Kidney (tissue), 14 donors: ENCODE measurements around the gene RTEL1. TPM values are rescaled to one million over a fixed set of nuclear protein-coding genes. Genes with fewer than 3 reads are reported as not detected.
A peak's percentile ranks its signal among the peaks of the same experiment; 100 is the strongest.

Experiments used
- DNase-seq, 5 donors: peaks; one replicate each; pipeline ENCODE4 v3.0.0-alpha.2; 2013 to 2020
- FAIRE-seq: peaks from 2 replicates; lab custom pipeline; 2012; peaks lifted over from hg19 to GRCh38; lab: Jason Lieb, UNC
- H3K27ac ChIP-seq, 2 donors: one replicate each; pipeline ENCODE4 v1.7.0; 2013; ENCODE audit warnings: low read depth in 2 of 2, low read length in 2 of 2, inconsistent platforms in 1 of 2
- H3K27me3 ChIP-seq: one replicate; pipeline ENCODE4 v1.7.1; 2013; ENCODE audit warnings: low read length, inconsistent platforms; ENCODE audit not compliant: control insufficient read depth, insufficient read depth
- H3K36me3 ChIP-seq, 3 donors: one replicate each; pipeline versions ENCODE4 v1.7.0 to v1.7.1; 2013; ENCODE audit warnings: low read length in 3 of 3, control low read depth in 1 of 3, inconsistent platforms in 1 of 3; ENCODE audit not compliant: insufficient read depth in 3 of 3, control insufficient read depth in 2 of 3
- H3K4me1 ChIP-seq, 3 donors: one replicate each; pipeline versions ENCODE4 v1.7.0 to v1.7.1; 2013; ENCODE audit warnings: low read length in 3 of 3, inconsistent platforms in 1 of 3, low read depth in 1 of 3; ENCODE audit not compliant: control insufficient read depth in 2 of 3, insufficient read depth in 2 of 3
- H3K4me3 ChIP-seq, 3 donors: one replicate each; pipeline versions ENCODE4 v1.7.0 to v1.8.1; 2013; ENCODE audit warnings: low read length in 3 of 3, control low read depth in 1 of 3, inconsistent platforms in 1 of 3
- H3K9ac ChIP-seq, 3 donors: one replicate each; pipeline versions ENCODE4 v1.7.0 to v1.7.1; 2013; ENCODE audit warnings: low read length in 3 of 3, control low read depth in 1 of 3, inconsistent platforms in 1 of 3
- H3K9me3 ChIP-seq, 3 donors: one replicate each; pipeline versions ENCODE4 v1.7.0 to v1.7.1; 2013; ENCODE audit warnings: low read length in 3 of 3, control low read depth in 1 of 3, inconsistent platforms in 1 of 3; ENCODE audit not compliant: control insufficient read depth in 2 of 3, insufficient read depth in 1 of 3
- intact Hi-C: fragments of 100-400 bp; cut with DNase I; formaldehyde crosslinking; loops from one replicate; pipeline ENCODE4 v1.11.1; 2022
- polyA plus RNA-seq: library from polyadenylated mRNA; stranded (reverse); fragments of 350-450 nt; fragmentation: Illumina TruSeq; extraction: RNeasy Lipid Tissue Mini Kit (QIAGEN cat#74804); gene quantifications from one replicate; pipeline ENCODE4 v1.2.3, GENCODE V29; 2014; ENCODE audit warnings: low read depth, low replicate concordance; ENCODE audit not compliant: insufficient read depth
- total RNA-seq: library from RNA; stranded (reverse); fragmentation: NEBNext Ultra II Directional; extraction: Animal tissue kit (Norgen Biotek cat#: 25700); gene quantifications from one replicate; pipeline ENCODE4 v1.2.1, GENCODE V29; 2021
- TF ChIP-seq, protein P1 (sequence below): IDR thresholded peaks from 3 replicates; pipeline ENCODE4 v1.5.1; 2012; ENCODE audit warnings: mild to moderate bottlenecking, moderate library complexity, borderline replicate concordance; ENCODE audit not compliant: insufficient read depth; ENCODE audit errors: extremely low read depth
- donor health status: control.
- donor health status: control.
- donor health status: control.
- donor health status: control.
- donor health status: control.
- donor health status: DM: yes; HTN: yes; CAD: no.
- donor health status: Normal renal cell carcinoma (clear cell type).

RTEL1 gene
- total and polyA plus RNA-seq, 2 donors from 2014 or later: 5.3 to 37.7 TPM

DNA sequence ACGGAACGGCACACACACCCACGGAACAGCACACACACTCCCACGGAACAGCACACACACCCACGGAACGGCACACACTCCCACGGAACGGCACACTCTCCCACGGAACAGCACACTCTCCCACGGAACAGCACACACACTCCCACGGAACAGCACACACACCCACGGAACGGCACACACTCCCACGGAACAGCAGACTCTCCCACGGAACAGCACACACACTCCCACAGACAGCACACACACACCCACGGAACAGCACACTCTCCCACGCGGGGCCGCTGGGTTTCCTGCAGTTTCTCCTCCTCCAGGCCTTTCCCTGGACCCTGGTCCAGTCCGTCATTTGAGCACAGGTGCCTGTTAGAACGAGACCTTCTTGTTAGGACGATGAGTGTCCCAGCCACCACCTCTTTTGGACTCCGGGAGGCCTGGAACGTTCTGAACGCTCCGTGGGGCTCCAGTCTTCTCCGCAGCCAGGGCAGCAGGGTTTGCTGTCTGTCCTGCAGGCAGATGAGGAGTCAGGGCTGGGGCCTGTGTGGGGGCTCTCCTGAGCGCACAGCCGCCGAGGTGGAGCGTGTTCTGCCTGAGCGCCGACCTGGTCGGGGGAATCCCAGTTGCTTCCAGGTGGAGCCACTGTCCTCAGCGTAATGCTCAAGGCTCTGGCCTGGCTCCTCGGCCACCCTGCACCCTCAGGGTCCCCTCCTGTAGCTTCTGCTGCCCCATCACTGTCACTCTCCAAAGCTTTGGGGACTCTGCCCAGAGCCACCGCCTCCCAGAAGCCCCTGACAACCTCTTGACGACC lies 20.8 kb downstream of the RTEL1 start:
- Histone ChIP-seq H3K4me1 (peaks cover 0 to 11% (median 0%) of the 10 kb centered on the region in 3 donors), H3K36me3 (peaks cover 0 to 3% (median 0%) of the 10 kb centered on the region in 3 donors), H3K27ac (no peak overlapping the region), H3K9me3 (no peaks in the 10 kb centered on the region), H3K27me3 (no peaks in the 10 kb centered on the region), H3K9ac (no peak overlapping the region), H3K4me3 (no peak overlapping the region)
- TF ChIP-seq, protein P1, sequence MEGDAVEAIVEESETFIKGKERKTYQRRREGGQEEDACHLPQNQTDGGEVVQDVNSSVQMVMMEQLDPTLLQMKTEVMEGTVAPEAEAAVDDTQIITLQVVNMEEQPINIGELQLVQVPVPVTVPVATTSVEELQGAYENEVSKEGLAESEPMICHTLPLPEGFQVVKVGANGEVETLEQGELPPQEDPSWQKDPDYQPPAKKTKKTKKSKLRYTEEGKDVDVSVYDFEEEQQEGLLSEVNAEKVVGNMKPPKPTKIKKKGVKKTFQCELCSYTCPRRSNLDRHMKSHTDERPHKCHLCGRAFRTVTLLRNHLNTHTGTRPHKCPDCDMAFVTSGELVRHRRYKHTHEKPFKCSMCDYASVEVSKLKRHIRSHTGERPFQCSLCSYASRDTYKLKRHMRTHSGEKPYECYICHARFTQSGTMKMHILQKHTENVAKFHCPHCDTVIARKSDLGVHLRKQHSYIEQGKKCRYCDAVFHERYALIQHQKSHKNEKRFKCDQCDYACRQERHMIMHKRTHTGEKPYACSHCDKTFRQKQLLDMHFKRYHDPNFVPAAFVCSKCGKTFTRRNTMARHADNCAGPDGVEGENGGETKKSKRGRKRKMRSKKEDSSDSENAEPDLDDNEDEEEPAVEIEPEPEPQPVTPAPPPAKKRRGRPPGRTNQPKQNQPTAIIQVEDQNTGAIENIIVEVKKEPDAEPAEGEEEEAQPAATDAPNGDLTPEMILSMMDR: no peak
- DNase-seq (no peak), FAIRE-seq (no peak)
- intact Hi-C loops: no loop called here

DNA sequence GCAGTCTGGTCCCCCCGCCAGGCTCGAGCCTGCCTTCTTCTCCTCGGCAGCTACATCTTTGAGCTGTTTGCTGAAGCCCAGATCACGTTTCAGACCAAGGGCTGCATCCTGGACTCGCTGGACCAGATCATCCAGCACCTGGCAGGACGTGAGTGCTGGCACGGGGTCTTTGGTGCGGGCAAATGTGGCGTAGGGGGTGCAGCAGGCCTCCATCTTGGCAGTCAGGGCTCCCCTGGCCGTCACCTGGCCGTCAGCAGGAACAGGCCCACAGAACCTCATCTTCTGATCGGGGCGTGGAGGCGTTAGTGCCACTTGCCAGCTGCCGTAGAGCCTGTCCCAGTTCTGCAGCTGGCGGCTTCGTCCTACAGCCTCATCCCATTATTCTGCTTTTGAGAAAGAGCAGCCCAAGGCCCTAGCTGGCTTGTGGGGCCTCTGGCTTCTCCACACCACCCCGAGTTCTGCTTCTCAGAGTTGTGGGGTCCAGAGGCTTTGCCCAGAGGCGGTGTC lies 21.7 kb downstream of the RTEL1 start:
- TF ChIP-seq, protein P1: no peak
- H3K4me3 ChIP-seq: no peak overlapping the region
- H3K27ac ChIP-seq: no peak overlapping the region
- peaks cover 0 to 11% (median 0%) of the 10 kb centered on the region in 3 donors for H3K4me1 ChIP-seq
- H3K27me3 ChIP-seq: no peaks in the 10 kb centered on the region
- FAIRE-seq (no peak), DNase-seq (peak in 1 of 5 donors; percentile 66)
- H3K9me3 ChIP-seq: no peaks in the 10 kb centered on the region
- intact Hi-C loops: no loop called here
- no peaks in the 10 kb centered on the region for H3K36me3 ChIP-seq
- no peak overlapping the region for H3K9ac ChIP-seq

- no peak for FAIRE-seq
- H3K4me1 ChIP-seq: peaks cover 0 to 11% (median 0%) of the 10 kb centered on the region in 3 donors
- no peaks in the 10 kb centered on the region for H3K9me3 ChIP-seq
- no peak overlapping the region for H3K4me3 ChIP-seq
- H3K27me3 ChIP-seq: no peaks in the 10 kb centered on the region
- TF ChIP-seq, protein P1: no peak
- intact Hi-C loops: no loop called here
- no peak overlapping the region for H3K9ac ChIP-seq
- H3K27ac ChIP-seq: no peak overlapping the region
- peak in 1 of 5 donors; percentile 71 for DNase-seq
- no peaks in the 10 kb centered on the region for H3K36me3 ChIP-seq
Measured at GRCh38 chr20:63680427-63680826, 22.3 kb downstream of the RTEL1 start.
